OCI-LY3 (cell line): Measurements from ENCODE around the gene KRTCAP2.
A peak's percentile ranks its signal among the peaks of the same experiment; 100 is the strongest.
"Not testable (repeated sequence)": the region's sequence is repeated elsewhere in the genome, so short reads cannot be mapped to it uniquely, and the experiment has no call there.

Source experiments
- H2AFZ ChIP-seq: fragments of 200-600, 300-600 bp; shearing (Covaris generic); 2 replicates; pipeline ENCODE4 v1.6.0; 2014; ENCODE audit warnings: antibody characterized with exemption, low read depth, low read length
- H3K27ac ChIP-seq: fragments of 200-600, 300-600 bp; sonication (generic); 2 replicates; pipeline ENCODE4 v1.5.1; 2014; ENCODE audit warnings: mild to moderate bottlenecking, low read length, moderate library complexity, mixed read lengths
- H3K27me3 ChIP-seq: fragments of 200-600, 300-600 bp; sonication (generic); 2 replicates; pipeline ENCODE4 v1.6.1; 2014; ENCODE audit warnings: low read depth, low read length, mixed read lengths
- H3K36me3 ChIP-seq: fragments of 200-600, 300-600 bp; sonication (generic); replicated peaks from 2 replicates; pipeline ENCODE3; 2014; ENCODE audit warnings: low read depth, low read length, mixed read lengths
- H3K4me1 ChIP-seq: fragments of 300-600, 200-600 bp; sonication (generic); 2 replicates; pipeline ENCODE4 v1.6.1; 2014; ENCODE audit warnings: low read length, mixed read lengths
- H3K4me2 ChIP-seq: fragments of 200-600, 300-600 bp; sonication (generic); 2 replicates; pipeline ENCODE4 v1.6.1; 2014; ENCODE audit warnings: low read length, mixed read lengths
- H3K4me3 ChIP-seq: fragments of 300-600, 200-600 bp; sonication (generic); 2 replicates; pipeline ENCODE4 v1.5.1; 2014; ENCODE audit warnings: antibody characterized with exemption, mild to moderate bottlenecking, low read length, moderate library complexity
- H3K79me2 ChIP-seq: fragments of 300-600, 200-600 bp; shearing (Covaris generic); 2 replicates; pipeline ENCODE4 v1.6.1; 2014; ENCODE audit warnings: mild to moderate bottlenecking, low read length, mixed read lengths
- H3K9ac ChIP-seq: fragments of 300-600, 200-600 bp; shearing (Covaris generic); 2 replicates; pipeline ENCODE4 v1.6.0; 2014; ENCODE audit warnings: mild to moderate bottlenecking, low read length, moderate library complexity
- H3K9me3 ChIP-seq: fragments of 200-600, 300-600 bp; shearing (Covaris generic); 2 replicates; pipeline ENCODE4 v1.6.1; 2014; ENCODE audit warnings: low read length, mixed read lengths; ENCODE audit not compliant: insufficient read depth
- H4K20me1 ChIP-seq: fragments of 200-600, 300-600 bp; sonication (generic); 2 replicates; pipeline ENCODE4 v1.6.1; 2016; ENCODE audit warnings: low read length, mixed read lengths; ENCODE audit not compliant: insufficient read depth
- EZH2phosphoT487 ChIP-seq: fragments of 200-600 bp; shearing (Covaris generic); IDR thresholded peaks from 2 replicates; pipeline ENCODE4 v1.6.1; 2018; ENCODE audit warnings: antibody characterized with exemption, mixed run types, low read depth
- TF ChIP-seq, protein P1 (sequence below): fragments of 200-600, 300-600 bp; sonication (generic); IDR thresholded peaks from 2 replicates; pipeline ENCODE4 v1.5.1; 2014; ENCODE audit warnings: antibody characterized with exemption, low read length, low read depth

The KRTCAP2 gene

DNA sequence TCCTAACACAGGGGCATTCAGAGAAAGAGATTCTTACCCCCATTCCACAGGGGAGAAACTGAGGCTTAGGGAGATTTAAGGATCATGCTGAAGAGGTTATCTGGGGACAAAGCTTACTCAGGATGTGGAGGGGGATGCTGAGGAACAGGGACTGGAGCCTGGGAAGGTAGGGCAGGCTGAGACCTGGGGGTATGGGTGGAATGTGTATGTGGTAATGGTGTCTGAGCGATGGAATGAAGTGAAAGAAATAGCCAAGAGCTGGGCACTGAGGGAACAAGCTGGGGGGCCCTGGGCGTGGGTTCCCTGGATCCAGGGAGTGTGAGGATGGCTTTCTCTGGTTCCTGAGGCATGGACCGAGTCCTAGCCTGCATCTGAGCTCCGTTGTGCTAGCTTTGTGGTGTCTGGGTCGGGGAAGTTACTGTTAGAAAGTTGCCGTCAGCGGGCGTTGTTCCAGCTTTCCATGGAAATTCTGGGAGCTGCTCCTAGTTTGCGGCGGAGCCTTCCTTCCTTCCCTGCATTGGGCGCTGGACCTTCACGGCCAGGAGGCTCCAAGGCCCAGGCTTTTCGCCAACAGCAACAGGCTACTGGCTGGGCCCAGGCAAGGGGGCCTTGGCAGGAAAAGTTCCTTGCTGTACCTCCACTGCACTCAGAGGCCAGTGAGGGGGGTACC lies 38.4 kb upstream of the KRTCAP2 start:
- H3K27me3 ChIP-seq: not testable (repeated sequence)
- H3K4me1 ChIP-seq: peaks cover 23% of the 10 kb centered on the region

GRCh38 chr1:155210314-155211104 lies 37.4 kb upstream of the KRTCAP2 start:
- Histone ChIP-seq H3K79me2 (peaks cover 6% of the 10 kb centered on the region), H3K4me1 (peaks cover 23% of the 10 kb centered on the region), H3K4me3 (0 out of 2 replicates have a peak overlapping the region, but pooled peaks have one; percentile 88), H3K36me3 (no peaks in the 10 kb centered on the region), H3K9me3 (no peaks in the 10 kb centered on the region), H3K27ac (no peak overlapping the region), H3K9ac (no peak overlapping the region), H3K27me3 (no peaks in the 10 kb centered on the region), H2AFZ (no peak overlapping the region), H4K20me1 (no peaks in the 10 kb centered on the region), H3K4me2 (peak overlapping the region; percentile 86; the same call in 1 of the 2 replicates)
- TF ChIP-seq, protein P1, sequence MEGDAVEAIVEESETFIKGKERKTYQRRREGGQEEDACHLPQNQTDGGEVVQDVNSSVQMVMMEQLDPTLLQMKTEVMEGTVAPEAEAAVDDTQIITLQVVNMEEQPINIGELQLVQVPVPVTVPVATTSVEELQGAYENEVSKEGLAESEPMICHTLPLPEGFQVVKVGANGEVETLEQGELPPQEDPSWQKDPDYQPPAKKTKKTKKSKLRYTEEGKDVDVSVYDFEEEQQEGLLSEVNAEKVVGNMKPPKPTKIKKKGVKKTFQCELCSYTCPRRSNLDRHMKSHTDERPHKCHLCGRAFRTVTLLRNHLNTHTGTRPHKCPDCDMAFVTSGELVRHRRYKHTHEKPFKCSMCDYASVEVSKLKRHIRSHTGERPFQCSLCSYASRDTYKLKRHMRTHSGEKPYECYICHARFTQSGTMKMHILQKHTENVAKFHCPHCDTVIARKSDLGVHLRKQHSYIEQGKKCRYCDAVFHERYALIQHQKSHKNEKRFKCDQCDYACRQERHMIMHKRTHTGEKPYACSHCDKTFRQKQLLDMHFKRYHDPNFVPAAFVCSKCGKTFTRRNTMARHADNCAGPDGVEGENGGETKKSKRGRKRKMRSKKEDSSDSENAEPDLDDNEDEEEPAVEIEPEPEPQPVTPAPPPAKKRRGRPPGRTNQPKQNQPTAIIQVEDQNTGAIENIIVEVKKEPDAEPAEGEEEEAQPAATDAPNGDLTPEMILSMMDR: no peak
- TF ChIP-seq EZH2phosphoT487: no peak

More for the DNA sequence above, 38.4 kb upstream of the KRTCAP2 start:
- not testable (repeated sequence) for H3K9ac ChIP-seq, H3K4me2 ChIP-seq, H3K36me3 ChIP-seq, H2AFZ ChIP-seq, H3K4me3 ChIP-seq, H3K9me3 ChIP-seq, H3K27ac ChIP-seq, H4K20me1 ChIP-seq, H3K79me2 ChIP-seq

GRCh38 chr1:155209312-155209721 lies 36.2 kb upstream of the KRTCAP2 start:
- peak overlapping the region; percentile 91 for H3K9ac ChIP-seq
- H3K27ac ChIP-seq: peak overlapping the region; percentile 10; the same call in 1 of the 2 replicates
- peak overlapping the region; percentile 30; the same call in 1 of the 2 replicates for H2AFZ ChIP-seq
- H3K4me3 ChIP-seq: peak overlapping the region; percentile 88
- H4K20me1 ChIP-seq: no peaks in the 10 kb centered on the region
- H3K36me3 ChIP-seq: no peaks in the 10 kb centered on the region
- peaks cover 6% of the 10 kb centered on the region for H3K79me2 ChIP-seq
- H3K9me3 ChIP-seq: no peaks in the 10 kb centered on the region
- H3K27me3 ChIP-seq: no peaks in the 10 kb centered on the region
- TF ChIP-seq, protein P1: no peak
- TF ChIP-seq EZH2phosphoT487: no peak
- H3K4me2 ChIP-seq: peak overlapping the region; percentile 86
- peaks cover 23% of the 10 kb centered on the region for H3K4me1 ChIP-seq

DNA sequence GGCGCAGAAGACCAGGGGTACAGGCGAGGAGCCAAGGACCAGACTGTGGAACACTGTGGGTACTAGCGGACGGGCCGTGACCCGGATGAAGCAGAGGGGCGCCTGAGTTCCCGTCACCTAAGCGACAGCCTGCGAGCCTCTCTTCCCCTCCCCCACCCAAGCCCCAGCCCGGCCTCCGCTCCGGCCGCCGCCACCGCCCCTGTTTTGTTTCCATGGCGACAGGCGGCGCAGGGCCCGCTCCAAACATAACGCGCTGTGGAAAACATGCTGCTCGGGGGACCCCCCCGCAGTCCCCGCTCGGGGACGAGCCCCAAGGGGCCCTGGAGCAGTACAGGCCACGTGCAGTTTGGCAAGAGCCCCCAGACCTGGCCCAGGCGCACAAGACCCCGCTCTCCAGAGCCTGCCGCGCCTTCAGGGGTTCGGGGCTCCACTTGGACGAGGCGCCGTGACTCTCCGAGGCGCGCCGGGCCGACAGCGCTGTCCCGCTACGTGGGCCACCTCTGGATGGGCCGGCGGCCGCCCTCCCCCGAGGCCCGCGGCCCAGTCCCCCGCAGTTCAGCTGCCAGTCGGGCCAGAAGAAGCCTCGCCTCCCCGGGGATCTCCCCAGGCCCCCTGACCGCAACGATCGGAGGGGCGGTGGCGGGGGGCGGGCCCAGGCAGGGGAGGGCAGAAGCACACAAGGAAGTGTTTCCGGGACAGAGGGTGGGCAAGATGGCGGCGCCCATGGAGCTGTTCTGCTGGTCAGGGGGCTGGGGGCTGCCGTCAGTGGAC lies 35.6 kb upstream of the KRTCAP2 start, which contains the start of gene MTX1:
MTX1 (plus strand) TSS at position 155 of the 771 bp plus-strand sequence; CDS start at position 265, 110 bp downstream.
- no peaks in the 10 kb centered on the region for H4K20me1 ChIP-seq
- H3K79me2 ChIP-seq: peaks cover 6% of the 10 kb centered on the region
- H3K36me3 ChIP-seq: no peaks in the 10 kb centered on the region
- H3K9me3 ChIP-seq: no peaks in the 10 kb centered on the region
- peak within 1 kb of the TSS; percentile 88 for H3K4me3 ChIP-seq
- H3K4me1 ChIP-seq: peaks cover 23% of the 10 kb centered on the region
- peak within 1 kb of the TSS; percentile 79 for H3K27ac ChIP-seq
- TF ChIP-seq EZH2phosphoT487: no peak
- TF ChIP-seq, protein P1: no peak
- H3K9ac ChIP-seq: peak within 1 kb of the TSS; percentile 91
- H3K4me2 ChIP-seq: peak within 1 kb of the TSS; percentile 98
- H2AFZ ChIP-seq: peak within 1 kb of the TSS; percentile 44
- H3K27me3 ChIP-seq: no peaks in the 10 kb centered on the region
